ENCODE results near the gene TMEM163.
"Not testable (repeated sequence)": the region's sequence is repeated elsewhere in the genome, so short reads cannot be mapped to it uniquely, and the experiment has no call there.

Gene TMEM163

GRCh38 chr2:134718817-134719814 is at the start of gene TMEM163:
TMEM163 (minus strand) TSS chr2:134719000.
- DNase-seq: no peak

GRCh38 chr2:134766583-134766982 is 47.8 kb upstream of the TMEM163 start:
- DNase-seq: no peak

GRCh38 chr2:134765987-134766386 is 47.2 kb upstream of the TMEM163 start:
- no peak for DNase-seq

GRCh38 chr2:134764164-134764563 is 45.4 kb upstream of the TMEM163 start:
- no peak for DNase-seq

GRCh38 chr2:134763164-134763710 is 44.4 kb upstream of the TMEM163 start:
- no peak for DNase-seq

- DNase-seq: no peak
Observed at GRCh38 chr2:134762508-134762907, 43.7 kb upstream of the TMEM163 start.

- DNase-seq: no peak
Observed at GRCh38 chr2:134760385-134760784, 41.6 kb upstream of the TMEM163 start.

GRCh38 chr2:134758633-134759032 is 39.8 kb upstream of the TMEM163 start:
- no peak for DNase-seq

GRCh38 chr2:134751981-134752380 is 33.2 kb upstream of the TMEM163 start:
- not testable (repeated sequence) for DNase-seq

- no peak for DNase-seq
Observed at GRCh38 chr2:134745546-134745945, 26.7 kb upstream of the TMEM163 start.

- no peak for DNase-seq
Observed at GRCh38 chr2:134745023-134745422, 26.2 kb upstream of the TMEM163 start.

GRCh38 chr2:134739879-134740301 is 21.1 kb upstream of the TMEM163 start:
- no peak for DNase-seq

GRCh38 chr2:134739236-134739878 is 20.6 kb upstream of the TMEM163 start:
- DNase-seq: no peak

GRCh38 chr2:134738141-134738870 is 19.5 kb upstream of the TMEM163 start:
- DNase-seq: no peak

GRCh38 chr2:134737671-134738070 is 18.9 kb upstream of the TMEM163 start:
- no peak for DNase-seq

- peak; percentile 97 for DNase-seq
Observed at GRCh38 chr2:134736167-134736880, 17.5 kb upstream of the TMEM163 start.

GRCh38 chr2:134728163-134728562 is 9.4 kb upstream of the TMEM163 start:
- no peak for DNase-seq

GRCh38 chr2:134727385-134727784 is 8.6 kb upstream of the TMEM163 start:
- peak; percentile 95 for DNase-seq

- DNase-seq: no peak
Observed at GRCh38 chr2:134726645-134727044, 7.8 kb upstream of the TMEM163 start.

- no peak for DNase-seq
Observed at GRCh38 chr2:134725876-134726275, 7.1 kb upstream of the TMEM163 start.

- DNase-seq: no peak
Observed at GRCh38 chr2:134724341-134724740, 5.5 kb upstream of the TMEM163 start.

- not testable (repeated sequence) for DNase-seq
Observed at GRCh38 chr2:134723742-134724141, 4.9 kb upstream of the TMEM163 start.

All from kidney glomerular epithelial cell (primary cell).